ENCODE measurements around the gene TMPRSS6. TPM values are rescaled to one million over a fixed set of nuclear protein-coding genes. Genes with fewer than 3 reads are reported as not detected.

The TMPRSS6 gene
- total RNA-seq (2022) (not detected in 2 replicates), Bru-seq, nascent RNA (not detected), BruChase-seq, experiment 1, labeled RNA remaining after a 6-hour chase (percentile 2 among the genes with signal in this experiment), BruChase-seq, experiment 2, labeled RNA remaining after a 2-hour chase (not detected)
- long read RNA-seq = 0 reads

DNA sequence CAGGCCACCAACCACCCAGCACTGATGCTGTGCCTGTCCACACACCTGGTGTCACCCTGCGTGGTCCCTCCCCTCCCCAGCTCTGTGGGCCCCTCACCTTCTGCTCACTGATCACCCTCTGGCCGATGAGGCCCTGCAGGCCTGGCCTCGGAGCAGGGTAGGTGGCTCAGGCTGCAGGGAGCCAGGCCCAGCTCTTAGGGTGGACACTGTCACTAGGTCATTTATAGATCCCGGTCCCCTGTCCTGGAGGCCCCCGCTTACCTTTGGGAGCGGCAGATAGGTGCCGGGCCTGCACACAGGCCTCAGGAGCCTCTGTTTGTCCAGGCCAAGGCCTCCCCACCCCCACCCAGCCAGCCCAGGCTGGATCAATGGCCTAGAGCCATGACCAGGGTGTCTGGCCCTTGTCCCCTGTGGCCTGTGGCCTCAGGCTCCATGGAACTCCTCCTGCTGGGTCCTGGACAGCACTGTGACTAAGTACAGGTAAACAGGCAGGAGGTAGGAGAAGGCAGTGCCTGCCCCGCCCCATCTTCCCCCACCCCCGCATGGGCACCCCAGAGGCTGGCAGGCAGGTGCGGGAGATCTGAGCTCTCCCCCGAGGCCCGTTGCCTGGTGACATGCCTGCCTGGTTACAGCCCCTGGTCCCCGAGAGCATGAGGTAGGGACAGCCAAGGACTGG, at the start of gene TMPRSS6:
Gene TMPRSS6 (minus strand): TSS at position 472 of the 676 bp plus-strand sequence. CDS start 6,296 bp downstream, outside the sequence.
- H3K4me1 Mint-ChIP-seq (ENCODE audit: insufficient read depth, unreplicated experiment) = no peaks in the 10 kb centered on the region
- BruUV-seq (replicated peaks) = no TSS peak
- peaks cover 25% of the 10 kb centered on the region for H3K27me3 Mint-ChIP-seq (ENCODE audit: insufficient read depth, unreplicated experiment)
- H3K9me3 Mint-ChIP-seq (ENCODE audit: unreplicated experiment) = no peaks in the 10 kb centered on the region
- intact Hi-C loops (cut with micrococcal nuclease) = no loop called here
- TF ChIP-seq, protein P1, sequence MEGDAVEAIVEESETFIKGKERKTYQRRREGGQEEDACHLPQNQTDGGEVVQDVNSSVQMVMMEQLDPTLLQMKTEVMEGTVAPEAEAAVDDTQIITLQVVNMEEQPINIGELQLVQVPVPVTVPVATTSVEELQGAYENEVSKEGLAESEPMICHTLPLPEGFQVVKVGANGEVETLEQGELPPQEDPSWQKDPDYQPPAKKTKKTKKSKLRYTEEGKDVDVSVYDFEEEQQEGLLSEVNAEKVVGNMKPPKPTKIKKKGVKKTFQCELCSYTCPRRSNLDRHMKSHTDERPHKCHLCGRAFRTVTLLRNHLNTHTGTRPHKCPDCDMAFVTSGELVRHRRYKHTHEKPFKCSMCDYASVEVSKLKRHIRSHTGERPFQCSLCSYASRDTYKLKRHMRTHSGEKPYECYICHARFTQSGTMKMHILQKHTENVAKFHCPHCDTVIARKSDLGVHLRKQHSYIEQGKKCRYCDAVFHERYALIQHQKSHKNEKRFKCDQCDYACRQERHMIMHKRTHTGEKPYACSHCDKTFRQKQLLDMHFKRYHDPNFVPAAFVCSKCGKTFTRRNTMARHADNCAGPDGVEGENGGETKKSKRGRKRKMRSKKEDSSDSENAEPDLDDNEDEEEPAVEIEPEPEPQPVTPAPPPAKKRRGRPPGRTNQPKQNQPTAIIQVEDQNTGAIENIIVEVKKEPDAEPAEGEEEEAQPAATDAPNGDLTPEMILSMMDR (IDR thresholded peaks at IDR 0.05; ENCODE audit: unreplicated experiment) = no peak
- H3K4me3 Mint-ChIP-seq (ENCODE audit: unreplicated experiment) = no peak within 1 kb of the TSS
- CTCF ChIA-PET = no interaction called here
- POLR2A ChIA-PET = no interaction called here
- H3K27ac Mint-ChIP-seq (ENCODE audit: low read depth, unreplicated experiment) = no peak within 1 kb of the TSS
- DNase-seq (ENCODE audit: unreplicated experiment) = no peak
- H3K36me3 Mint-ChIP-seq (ENCODE audit: insufficient read depth, unreplicated experiment) = no peaks in the 10 kb centered on the region

GRCh38 chr22:37158963-37159290, 49.4 kb upstream of the TMPRSS6 start:
- intact Hi-C loops (cut with micrococcal nuclease) = no loop called here
- H3K4me3 Mint-ChIP-seq (ENCODE audit: unreplicated experiment) = no peak overlapping the region
- ChIA-PET POLR2A (no interaction called here), CTCF (no interaction called here)
- TF ChIP-seq, protein P1 (IDR thresholded peaks at IDR 0.05; ENCODE audit: unreplicated experiment) = no peak
- H3K9me3 Mint-ChIP-seq (ENCODE audit: unreplicated experiment) = peaks cover 13% of the 10 kb centered on the region
- no TSS peak for BruUV-seq (replicated peaks)
- H3K4me1 Mint-ChIP-seq (ENCODE audit: insufficient read depth, unreplicated experiment) = no peaks in the 10 kb centered on the region
- no peak for DNase-seq (ENCODE audit: unreplicated experiment)
- H3K27ac Mint-ChIP-seq (ENCODE audit: low read depth, unreplicated experiment) = no peak overlapping the region
- peaks cover 33% of the 10 kb centered on the region for H3K27me3 Mint-ChIP-seq (ENCODE audit: insufficient read depth, unreplicated experiment)
- no peaks in the 10 kb centered on the region for H3K36me3 Mint-ChIP-seq (ENCODE audit: insufficient read depth, unreplicated experiment)

DNA sequence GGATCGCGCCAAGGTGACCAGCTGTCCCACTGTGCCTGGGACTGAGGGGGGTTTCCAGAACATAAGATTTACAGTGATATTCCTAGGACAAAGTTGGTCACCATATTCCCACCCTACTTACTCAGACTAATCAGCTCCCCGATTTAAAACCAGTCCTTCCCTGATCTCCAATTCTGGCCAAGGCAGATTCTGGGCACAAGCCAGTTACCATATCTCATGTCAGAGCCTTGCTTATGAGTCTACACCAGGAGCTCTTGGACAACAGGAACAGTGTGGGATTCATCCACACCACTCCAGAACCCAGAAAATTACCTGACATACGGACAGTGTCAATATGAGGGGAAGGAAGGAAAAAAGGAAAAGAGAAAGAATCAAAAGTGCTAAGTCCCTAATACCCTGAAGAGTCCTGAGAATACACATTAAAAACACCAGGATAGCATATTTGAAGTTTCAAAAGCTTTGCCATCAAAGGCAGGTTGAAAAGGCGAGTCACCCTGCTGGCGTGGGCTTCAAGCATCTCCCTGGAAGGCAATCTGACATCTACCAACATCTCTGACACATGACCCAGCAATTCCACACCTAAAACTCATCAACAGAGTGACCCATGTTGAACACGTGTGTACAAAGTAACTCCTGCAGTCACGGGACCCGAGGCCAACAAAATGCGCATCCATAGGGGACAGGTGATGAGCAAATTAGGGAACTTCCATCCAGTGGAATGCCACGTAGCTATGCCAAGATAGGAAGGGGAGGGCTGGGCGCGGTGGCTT, 48.2 kb upstream of the TMPRSS6 start:
- H3K9me3 Mint-ChIP-seq (ENCODE audit: unreplicated experiment) = peaks cover 13% of the 10 kb centered on the region

More for the DNA sequence above, 48.2 kb upstream of the TMPRSS6 start:
- Mint-ChIP-seq H3K4me1 (ENCODE audit: insufficient read depth, unreplicated experiment) (no peaks in the 10 kb centered on the region), H3K36me3 (ENCODE audit: insufficient read depth, unreplicated experiment) (no peaks in the 10 kb centered on the region), H3K4me3 (ENCODE audit: unreplicated experiment) (no peak overlapping the region), H3K27ac (ENCODE audit: low read depth, unreplicated experiment) (no peak overlapping the region), H3K27me3 (ENCODE audit: insufficient read depth, unreplicated experiment) (peaks cover 33% of the 10 kb centered on the region)
- intact Hi-C loops (cut with micrococcal nuclease) = no loop called here
- ChIA-PET CTCF (interaction anchor here (1.4 to 1.8 kb wide), 2 partner anchors 8 to 42 kb away, joined by 7 to 9 read pairs; no protein-coding TSS in a partner anchor), POLR2A (interaction anchor here (0.6 to 1.4 kb wide), 2 partner anchors 13 to 40 kb away, joined by 3 to 4 read pairs; no protein-coding TSS in a partner anchor)
- DNase-seq (ENCODE audit: unreplicated experiment) = no peak
- TF ChIP-seq, protein P1 (IDR thresholded peaks at IDR 0.05; ENCODE audit: unreplicated experiment) = no peak
- no TSS peak for BruUV-seq (replicated peaks)

All from MCF 10A (cell line).